Measurements from ENCODE around the gene CEP128.

- no peak for TF ChIP-seq CTCF (optimal IDR thresholded peaks at IDR 0.05 in 1 of 3, IDR thresholded peaks at IDR 0.05 in 1 of 3, conservative IDR thresholded peaks at IDR 0.05 in 1 of 3; ENCODE audit: extremely low read depth in 1 of 3, insufficient read depth in 2 of 3, low read length in 3 of 3)
- no peak for TF ChIP-seq EZH2 (IDR thresholded peaks at IDR 0.05; ENCODE audit: low read length)
Measured at GRCh38 chr14:80519002-80519401, 422.5 kb downstream of the CEP128 start.
